BJ (cell line): ENCODE results near the gene PEX6. TPM values are rescaled to one million over a fixed set of nuclear protein-coding genes. Genes with fewer than 3 reads are reported as not detected.

Experiments used
- CTCF ChIA-PET: fragments of 350-600 bp; formaldehyde crosslinking; extraction: SDS; loops from one replicate; lab custom pipeline; 2021; ENCODE audit warnings: antibody characterized with exemption, inconsistent platforms; lab: Yijun Ruan, JAX
- POLR2A ChIA-PET: fragments of 300-600 bp; sonication (Branson Sonifier 250); formaldehyde crosslinking; extraction: SDS; loops from one replicate; lab custom pipeline; 2021; ENCODE audit warnings: antibody characterized with exemption; lab: Charles Lee
- DNase-seq: peaks from one replicate; pipeline ENCODE4 v3.0.0-alpha.2; 2011; ENCODE audit warnings: low read depth
- H3K27me3 ChIP-seq: 2 replicates; pipeline ENCODE4 v1.6.0; 2011; ENCODE audit warnings: low read length; ENCODE audit not compliant: control insufficient read depth, insufficient read depth
- H3K36me3 ChIP-seq: 2 replicates; pipeline ENCODE4 v1.5.1; 2011; ENCODE audit warnings: low read length; ENCODE audit not compliant: control insufficient read depth, insufficient read depth
- H3K4me3 ChIP-seq: 2 replicates; pipeline ENCODE4 v1.5.1; 2011; ENCODE audit warnings: low read depth, mild to moderate bottlenecking, control low read depth, low read length
- polyA plus RNA-seq: library from polyadenylated mRNA; depleted of rRNA; stranded (reverse); fragments of >200 nt; gene quantifications from 2 replicates; pipeline ENCODE4 v1.2.3, GENCODE V29; 2011
- TF ChIP-seq, protein P1 (sequence below): IDR thresholded peaks from 2 replicates; pipeline ENCODE4 v1.5.1; 2011; ENCODE audit warnings: low read depth, mild to moderate bottlenecking, control low read depth, inconsistent platforms, low read length, moderate library complexity; ENCODE audit not compliant: insufficient read depth

Gene PEX6
- polyA plus RNA-seq, 1 experiment, result 5.6 TPM

GRCh38 chr6:43011207-43011606 is 32.2 kb upstream of the PEX6 start:
- ChIA-PET POLR2A (interaction anchor here (0.7 kb wide), 1 partner anchor 24 kb away, joined by 3 read pairs; no protein-coding TSS in a partner anchor), CTCF (interaction anchor here (0.8 to 1.6 kb wide), 6 partner anchors 8 to 132 kb away, joined by 3 to 7 read pairs (median 4); partner anchors contain the start of genes PPP2R5D and RRP36)
- Histone ChIP-seq H3K36me3 (peaks cover 12% of the 10 kb centered on the region), H3K4me3 (no peak overlapping the region), H3K27me3 (no peaks in the 10 kb centered on the region)
- TF ChIP-seq, protein P1, sequence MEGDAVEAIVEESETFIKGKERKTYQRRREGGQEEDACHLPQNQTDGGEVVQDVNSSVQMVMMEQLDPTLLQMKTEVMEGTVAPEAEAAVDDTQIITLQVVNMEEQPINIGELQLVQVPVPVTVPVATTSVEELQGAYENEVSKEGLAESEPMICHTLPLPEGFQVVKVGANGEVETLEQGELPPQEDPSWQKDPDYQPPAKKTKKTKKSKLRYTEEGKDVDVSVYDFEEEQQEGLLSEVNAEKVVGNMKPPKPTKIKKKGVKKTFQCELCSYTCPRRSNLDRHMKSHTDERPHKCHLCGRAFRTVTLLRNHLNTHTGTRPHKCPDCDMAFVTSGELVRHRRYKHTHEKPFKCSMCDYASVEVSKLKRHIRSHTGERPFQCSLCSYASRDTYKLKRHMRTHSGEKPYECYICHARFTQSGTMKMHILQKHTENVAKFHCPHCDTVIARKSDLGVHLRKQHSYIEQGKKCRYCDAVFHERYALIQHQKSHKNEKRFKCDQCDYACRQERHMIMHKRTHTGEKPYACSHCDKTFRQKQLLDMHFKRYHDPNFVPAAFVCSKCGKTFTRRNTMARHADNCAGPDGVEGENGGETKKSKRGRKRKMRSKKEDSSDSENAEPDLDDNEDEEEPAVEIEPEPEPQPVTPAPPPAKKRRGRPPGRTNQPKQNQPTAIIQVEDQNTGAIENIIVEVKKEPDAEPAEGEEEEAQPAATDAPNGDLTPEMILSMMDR, result no peak
- no peak for DNase-seq

DNA sequence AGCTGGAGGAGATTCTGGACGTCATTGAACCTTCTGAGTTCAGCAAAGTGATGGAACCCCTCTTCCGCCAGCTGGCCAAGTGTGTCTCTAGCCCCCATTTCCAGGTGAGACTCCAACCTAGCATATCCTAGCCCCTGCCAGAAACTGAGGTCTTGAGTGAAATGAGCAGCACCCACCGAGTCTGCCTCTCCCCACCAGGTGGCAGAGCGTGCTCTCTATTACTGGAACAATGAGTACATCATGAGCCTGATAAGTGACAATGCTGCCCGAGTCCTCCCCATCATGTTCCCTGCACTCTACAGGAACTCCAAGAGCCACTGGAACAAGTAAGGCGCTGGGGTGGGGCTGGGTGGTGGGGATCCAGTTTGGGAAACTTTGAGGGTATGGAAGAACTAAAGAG is 30.1 kb upstream of the PEX6 start:
- POLR2A ChIA-PET, result no interaction called here
- peaks cover 12% of the 10 kb centered on the region for H3K36me3 ChIP-seq
- CTCF ChIA-PET, result interaction anchor here (1.0 to 3.7 kb wide), 3 partner anchors 12 to 134 kb away, joined by 3 to 16 read pairs (median 8); no protein-coding TSS in a partner anchor
- DNase-seq, result no peak
- H3K4me3 ChIP-seq, result no peak overlapping the region
- TF ChIP-seq, protein P1, result peak; percentile 59
- H3K27me3 ChIP-seq, result no peaks in the 10 kb centered on the region

DNA sequence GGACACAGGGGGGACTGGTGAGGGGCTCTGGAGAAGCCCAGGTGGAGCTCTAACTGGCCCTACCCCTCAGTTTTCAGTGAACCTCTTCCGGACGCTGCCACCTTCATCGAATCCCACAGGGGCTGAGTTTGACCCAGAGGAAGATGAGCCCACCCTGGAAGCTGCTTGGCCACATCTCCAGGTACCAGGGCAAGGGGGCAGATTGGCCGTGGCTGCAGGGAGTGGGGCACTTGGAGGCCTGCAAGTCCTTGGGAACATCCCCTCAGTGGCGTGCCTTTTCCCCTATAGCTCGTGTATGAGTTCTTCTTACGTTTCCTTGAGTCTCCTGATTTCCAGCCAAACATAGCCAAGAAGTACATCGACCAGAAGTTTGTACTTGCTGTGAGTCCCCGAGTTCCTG is 28.1 kb upstream of the PEX6 start:
- ChIA-PET POLR2A (no interaction called here), CTCF (interaction anchor here (0.8 to 3.7 kb wide), 4 partner anchors 10 to 106 kb away, joined by 3 to 16 read pairs (median 4); no protein-coding TSS in a partner anchor)
- TF ChIP-seq, protein P1, result no peak
- no peak overlapping the region for H3K4me3 ChIP-seq
- H3K27me3 ChIP-seq, result no peaks in the 10 kb centered on the region
- DNase-seq, result no peak
- H3K36me3 ChIP-seq, result peaks cover 10% of the 10 kb centered on the region

DNA sequence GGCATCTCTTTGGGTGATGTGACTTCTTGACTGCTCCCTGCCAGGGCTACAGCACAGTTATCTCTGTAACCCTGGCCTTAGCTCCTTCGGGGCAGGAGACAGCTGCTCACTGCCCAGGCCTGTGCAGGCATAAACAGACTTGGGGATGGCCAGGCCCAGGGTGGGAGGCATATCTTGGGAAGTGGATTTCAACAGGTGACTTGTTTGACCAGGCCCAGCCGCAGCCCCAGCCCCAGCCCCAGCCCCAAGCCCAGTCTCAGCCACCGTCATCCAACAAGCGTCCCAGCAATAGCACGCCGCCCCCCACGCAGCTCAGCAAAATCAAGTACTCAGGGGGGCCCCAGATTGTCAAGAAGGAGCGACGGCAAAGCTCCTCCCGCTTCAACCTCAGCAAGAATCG is 27.3 kb upstream of the PEX6 start:
- DNase-seq, result no peak
- no peak overlapping the region for H3K4me3 ChIP-seq
- H3K36me3 ChIP-seq, result peaks cover 10% of the 10 kb centered on the region
- ChIA-PET POLR2A (no interaction called here), CTCF (interaction anchor here (1.5 to 3.7 kb wide), 2 partner anchors 9 to 11 kb away, joined by 4 to 16 read pairs; no protein-coding TSS in a partner anchor)
- TF ChIP-seq, protein P1, result no peak
- no peaks in the 10 kb centered on the region for H3K27me3 ChIP-seq

DNA sequence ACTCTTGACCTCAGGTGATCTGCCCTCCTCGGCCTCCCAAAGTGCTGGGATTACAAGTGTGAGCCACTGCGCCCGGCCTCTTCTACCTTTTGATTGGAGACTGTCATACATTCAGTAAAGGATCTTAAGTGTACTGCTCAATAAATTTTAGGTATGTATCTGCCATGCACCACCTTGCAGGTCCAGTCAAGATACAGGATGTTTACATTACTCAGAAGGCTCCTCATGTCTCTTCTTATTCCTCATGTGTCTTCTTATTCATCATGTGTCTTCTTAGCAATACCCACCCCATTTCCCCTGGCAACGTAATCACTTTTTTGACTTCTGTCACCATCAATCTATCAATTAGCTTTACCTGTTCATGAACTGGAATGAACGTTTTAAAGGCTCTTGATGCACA is 26.9 kb upstream of the PEX6 start:
- no peak for DNase-seq
- Histone ChIP-seq H3K27me3 (no peaks in the 10 kb centered on the region), H3K4me3 (no peak overlapping the region), H3K36me3 (peaks cover 9% of the 10 kb centered on the region)
- ChIA-PET CTCF (interaction anchor here (1.5 kb wide), 1 partner anchor 11 kb away, joined by 4 read pairs; no protein-coding TSS in a partner anchor), POLR2A (no interaction called here)
- TF ChIP-seq, protein P1, result no peak
